ENCODE data around the gene SUSD6.
A peak's percentile ranks its signal among the peaks of the same experiment; 100 is the strongest.
"Not testable (repeated sequence)": the region's sequence is repeated elsewhere in the genome, so short reads cannot be mapped to it uniquely, and the experiment has no call there.

The SUSD6 gene

GRCh38 chr14:69719501-69719951 lies 108.1 kb downstream of the SUSD6 start:
- Mint-ChIP-seq H3K4me3 (no peak overlapping the region), H3K9me3 (no peaks in the 10 kb centered on the region), H3K27ac (peak overlapping the region; percentile 91 to 94 (median 91)), H3K36me3 (ENCODE audit: low read depth) (peaks cover 4% of the 10 kb centered on the region), H3K27me3 (ENCODE audit: low read depth) (no peaks in the 10 kb centered on the region), H3K4me1 (peaks cover 39% of the 10 kb centered on the region)
- no peak for TF ChIP-seq CTCF (IDR thresholded peaks at IDR 0.05; ENCODE audit: unreplicated experiment in 3 of 3)

GRCh38 chr14:69720912-69721311 lies 109.5 kb downstream of the SUSD6 start:
- no peak overlapping the region for H3K27ac Mint-ChIP-seq
- H3K36me3 Mint-ChIP-seq (ENCODE audit: low read depth), result no peaks in the 10 kb centered on the region
- H3K27me3 Mint-ChIP-seq (ENCODE audit: low read depth), result no peaks in the 10 kb centered on the region
- H3K4me1 Mint-ChIP-seq, result peaks cover 31% of the 10 kb centered on the region
- H3K4me3 Mint-ChIP-seq, result no peak overlapping the region
- no peak for TF ChIP-seq CTCF (IDR thresholded peaks at IDR 0.05; ENCODE audit: unreplicated experiment in 3 of 3)
- H3K9me3 Mint-ChIP-seq, result no peaks in the 10 kb centered on the region

- H3K9me3 Mint-ChIP-seq, result no peaks in the 10 kb centered on the region
- peaks cover 13% of the 10 kb centered on the region for H3K4me1 Mint-ChIP-seq
- TF ChIP-seq CTCF (IDR thresholded peaks at IDR 0.05; ENCODE audit: unreplicated experiment in 3 of 3), result peak; percentile 97 to 99 (median 98)
- H3K27me3 Mint-ChIP-seq (ENCODE audit: low read depth), result peaks cover 3% of the 10 kb centered on the region
- peak overlapping the region; percentile 52 to 69 (median 53) for H3K4me3 Mint-ChIP-seq
- peak overlapping the region in 2 of 3 experiments; percentile 30 to 42 for H3K27ac Mint-ChIP-seq
- H3K36me3 Mint-ChIP-seq (ENCODE audit: low read depth), result no peaks in the 10 kb centered on the region
Measured at GRCh38 chr14:69726761-69727511, 115.5 kb downstream of the SUSD6 start.

GRCh38 chr14:69727860-69728259 lies 116.5 kb downstream of the SUSD6 start:
- Mint-ChIP-seq H3K9me3 (no peaks in the 10 kb centered on the region), H3K27ac (no peak overlapping the region), H3K36me3 (ENCODE audit: low read depth) (no peaks in the 10 kb centered on the region), H3K4me1 (peaks cover 13% of the 10 kb centered on the region), H3K27me3 (ENCODE audit: low read depth) (peaks cover 3% of the 10 kb centered on the region), H3K4me3 (peak overlapping the region in 1 of 3 experiments; percentile 2)
- no peak for TF ChIP-seq CTCF (IDR thresholded peaks at IDR 0.05; ENCODE audit: unreplicated experiment in 3 of 3)

DNA sequence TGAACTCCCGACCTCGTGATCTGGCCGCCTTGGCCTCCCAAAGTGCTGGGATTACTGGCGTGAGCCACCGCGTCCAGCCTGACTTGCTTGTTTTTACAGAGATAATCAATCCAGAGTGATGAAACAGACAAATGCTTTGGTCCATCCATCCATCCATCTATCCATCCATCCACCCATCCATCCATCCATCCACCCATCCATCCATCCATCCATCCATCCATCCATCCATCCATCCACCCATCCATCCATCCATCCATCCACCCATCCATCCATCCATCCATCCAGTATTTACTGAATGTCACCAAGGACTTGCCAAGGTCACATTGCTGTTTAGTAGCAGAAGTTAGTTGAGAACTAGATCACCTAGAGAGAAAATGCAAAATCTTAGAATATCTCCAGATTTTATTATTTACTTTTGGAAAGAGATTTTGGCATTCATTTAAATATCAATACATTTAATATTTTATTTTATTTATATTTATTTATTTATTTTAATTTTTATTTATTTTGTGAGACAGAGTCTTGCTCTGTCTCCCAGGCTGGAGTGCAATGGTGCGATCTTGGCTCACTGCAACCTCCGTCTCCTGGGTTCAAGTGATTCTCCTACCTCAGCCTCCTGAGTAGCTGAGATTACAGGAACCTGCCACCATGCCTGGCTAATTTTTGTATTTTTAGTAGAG lies 120.7 kb downstream of the SUSD6 start:
- H3K9me3 Mint-ChIP-seq; H3K4me3 Mint-ChIP-seq; H3K4me1 Mint-ChIP-seq; H3K27ac Mint-ChIP-seq; H3K36me3 Mint-ChIP-seq (ENCODE audit: low read depth): not testable (repeated sequence)
- H3K27me3 Mint-ChIP-seq (ENCODE audit: low read depth), result peaks cover 17% of the 10 kb centered on the region

- not testable (repeated sequence) for H3K27ac Mint-ChIP-seq; H3K4me1 Mint-ChIP-seq; H3K9me3 Mint-ChIP-seq; H3K4me3 Mint-ChIP-seq; H3K36me3 Mint-ChIP-seq (ENCODE audit: low read depth)
- peaks cover 13% of the 10 kb centered on the region for H3K27me3 Mint-ChIP-seq (ENCODE audit: low read depth)
Measured at GRCh38 chr14:69736405-69736804, 125.0 kb downstream of the SUSD6 start.

DNA sequence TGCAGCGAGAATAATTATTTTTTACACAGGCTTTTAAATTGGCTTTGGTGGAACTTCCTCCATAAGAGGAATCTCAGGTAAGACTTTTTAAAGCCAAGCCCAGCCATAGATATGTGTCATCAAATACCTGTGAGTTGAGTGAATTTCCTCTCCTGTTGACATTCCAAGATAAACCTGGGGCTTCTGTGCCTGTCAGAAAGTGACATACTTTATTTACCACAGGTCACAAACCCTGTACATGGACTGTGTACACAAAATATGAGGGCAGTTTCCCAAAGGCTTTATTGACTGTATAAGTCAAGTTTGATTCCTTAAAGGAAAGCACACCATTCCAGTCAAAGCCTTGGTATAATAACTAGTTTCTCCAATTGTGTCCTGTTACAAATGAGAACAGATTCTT lies 129.7 kb downstream of the SUSD6 start:
- no peak overlapping the region for H3K27ac Mint-ChIP-seq
- peaks cover 9% of the 10 kb centered on the region for H3K9me3 Mint-ChIP-seq
- no peaks in the 10 kb centered on the region for H3K4me1 Mint-ChIP-seq
- no peak for TF ChIP-seq CTCF (IDR thresholded peaks at IDR 0.05; ENCODE audit: unreplicated experiment in 3 of 3)
- no peaks in the 10 kb centered on the region for H3K36me3 Mint-ChIP-seq (ENCODE audit: low read depth)
- H3K27me3 Mint-ChIP-seq (ENCODE audit: low read depth), result peaks cover 4% of the 10 kb centered on the region
- no peak overlapping the region for H3K4me3 Mint-ChIP-seq

Measured in nephron (organoid).